ENCODE data around the gene ARL15. TPM values are rescaled to one million over a fixed set of nuclear protein-coding genes. Genes with fewer than 3 reads are reported as not detected.

Gene ARL15
- total and polyA plus RNA-seq, 2 donors (not counting 1 experiment from before 2014, with no cell fraction given), result 5.8 to 20.5 TPM

DNA sequence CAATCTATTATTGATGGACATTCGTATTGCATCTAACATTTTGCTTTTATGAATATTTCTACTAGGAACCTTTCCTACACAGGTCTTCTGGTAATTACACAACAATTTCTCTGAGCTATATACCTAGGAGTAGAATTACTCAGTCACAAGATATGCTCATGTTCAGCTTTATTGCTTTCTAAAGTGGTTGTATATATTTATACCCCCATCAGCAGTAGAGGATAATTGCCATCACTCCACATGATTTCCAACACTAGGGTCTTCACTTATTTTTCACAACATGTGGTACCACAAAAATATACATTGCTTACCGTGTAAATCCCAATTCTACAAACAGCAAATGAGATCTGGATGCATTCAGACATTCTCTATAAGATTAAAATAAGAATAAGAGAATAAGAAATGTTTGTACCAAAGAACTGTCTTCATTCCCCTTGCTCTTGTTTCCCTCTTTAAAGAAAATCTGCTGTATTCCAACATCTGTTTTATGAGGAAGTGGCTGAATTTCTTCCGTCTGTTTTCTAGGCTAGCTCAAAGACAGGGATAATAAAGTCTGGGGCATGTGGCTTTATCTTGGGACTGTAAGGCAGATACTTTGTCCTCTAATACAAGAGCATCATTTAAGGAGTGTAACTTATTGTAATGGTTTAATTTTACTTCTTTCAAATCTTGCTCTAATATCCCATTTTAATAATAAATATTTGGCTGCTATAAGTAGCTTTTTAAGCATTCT lies 28.2 kb downstream of the ARL15 start:
- Histone ChIP-seq H3K4me1 (ENCODE audit: control insufficient read depth in 2 of 2, insufficient read depth in 2 of 2, low read length in 2 of 2) (no peaks in the 10 kb centered on the region), H3K36me3 (replicated peaks in 1 of 2; ENCODE audit: control extremely low read depth in 1 of 2, control insufficient read depth in 1 of 2, extremely low read depth in 1 of 2, insufficient read depth in 2 of 2, low read length in 1 of 2) (peaks cover 5 to 8% of the 10 kb centered on the region in 2 experiments), H4K20me1 (ENCODE audit: control insufficient read depth, insufficient read depth, low read length, poor library complexity, severe bottlenecking) (peaks cover 2% of the 10 kb centered on the region), H3K9me3 (ENCODE audit: control extremely low read depth in 1 of 3, control insufficient read depth in 2 of 3, insufficient read depth in 1 of 3, low read length in 2 of 3) (peaks cover 0 to 9% (median 6%) of the 10 kb centered on the region in 3 donors), H3K27me3 (replicated peaks in 1 of 4; ENCODE audit: control extremely low read depth in 1 of 4, control insufficient read depth in 3 of 4, insufficient read depth in 4 of 4, low read length in 3 of 4) (no peaks in the 10 kb centered on the region), H3K9ac (ENCODE audit: low read length) (no peak overlapping the region), H3K4me3 (ENCODE audit: control extremely low read depth in 1 of 5, extremely low read depth in 1 of 5, insufficient read depth in 1 of 5, low read depth in 2 of 5, low read length in 4 of 5) (no peak overlapping the region), H3K27ac (ENCODE audit: low read length in 2 of 2) (no peak overlapping the region), H3K79me2 (ENCODE audit: control insufficient read depth, insufficient read depth, low read length) (peaks cover 18% of the 10 kb centered on the region), H3K4me2 (replicated peaks; ENCODE audit: low read depth, low read length, poor library complexity, severe bottlenecking) (no peak overlapping the region), H2AFZ (ENCODE audit: insufficient read depth, low read depth, low read length, poor library complexity, severe bottlenecking) (no peak overlapping the region)
- WGBS (ENCODE audit: insufficient coverage), result no CpG with 5 or more reads among the region's 3 CpGs
- Mint-ChIP-seq H3K27me3 (no peaks in the 10 kb centered on the region), H3K4me1 (peaks cover 1% of the 10 kb centered on the region), H3K4me3 (no peak overlapping the region), H3K9me3 (ENCODE audit: insufficient read depth) (no peaks in the 10 kb centered on the region), H3K27ac (no peak overlapping the region)
- TF ChIP-seq, protein P1, sequence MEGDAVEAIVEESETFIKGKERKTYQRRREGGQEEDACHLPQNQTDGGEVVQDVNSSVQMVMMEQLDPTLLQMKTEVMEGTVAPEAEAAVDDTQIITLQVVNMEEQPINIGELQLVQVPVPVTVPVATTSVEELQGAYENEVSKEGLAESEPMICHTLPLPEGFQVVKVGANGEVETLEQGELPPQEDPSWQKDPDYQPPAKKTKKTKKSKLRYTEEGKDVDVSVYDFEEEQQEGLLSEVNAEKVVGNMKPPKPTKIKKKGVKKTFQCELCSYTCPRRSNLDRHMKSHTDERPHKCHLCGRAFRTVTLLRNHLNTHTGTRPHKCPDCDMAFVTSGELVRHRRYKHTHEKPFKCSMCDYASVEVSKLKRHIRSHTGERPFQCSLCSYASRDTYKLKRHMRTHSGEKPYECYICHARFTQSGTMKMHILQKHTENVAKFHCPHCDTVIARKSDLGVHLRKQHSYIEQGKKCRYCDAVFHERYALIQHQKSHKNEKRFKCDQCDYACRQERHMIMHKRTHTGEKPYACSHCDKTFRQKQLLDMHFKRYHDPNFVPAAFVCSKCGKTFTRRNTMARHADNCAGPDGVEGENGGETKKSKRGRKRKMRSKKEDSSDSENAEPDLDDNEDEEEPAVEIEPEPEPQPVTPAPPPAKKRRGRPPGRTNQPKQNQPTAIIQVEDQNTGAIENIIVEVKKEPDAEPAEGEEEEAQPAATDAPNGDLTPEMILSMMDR (IDR thresholded peaks at IDR 0.05), result no peak
- no peak for TF ChIP-seq EZH2 (IDR thresholded peaks at IDR 0.05; ENCODE audit: borderline replicate concordance, insufficient read depth, low read depth, low read length, poor library complexity, severe bottlenecking)
- DNase-seq, result no peak
- ChIA-PET POLR2A (no interaction called here), CTCF (no interaction called here)
- intact Hi-C loops (cut with micrococcal nuclease), result no loop called here
- ATAC-seq (ENCODE audit: low read depth), result no peak

DNA sequence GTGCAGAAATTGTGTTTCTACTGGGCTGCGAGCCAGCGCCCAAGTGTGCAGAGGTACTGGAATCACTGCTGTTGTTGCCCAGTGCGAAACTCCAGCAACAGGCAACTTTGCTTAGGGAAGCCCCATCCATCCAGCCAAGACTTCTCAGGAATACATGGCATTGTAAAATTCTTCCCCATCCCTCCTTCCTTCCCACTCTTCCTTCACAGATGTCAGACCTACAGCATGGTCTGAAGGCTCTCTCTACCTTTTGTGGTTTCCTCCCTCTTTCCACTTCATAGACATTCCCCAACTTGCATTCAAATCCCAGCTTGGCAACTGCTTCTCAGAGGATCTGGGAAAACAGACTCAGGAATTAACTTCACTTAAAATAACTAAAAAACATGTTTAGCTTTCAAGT lies 30.4 kb downstream of the ARL15 start:
- Histone ChIP-seq H3K9ac (ENCODE audit: low read length) (no peak overlapping the region), H3K79me2 (ENCODE audit: control insufficient read depth, insufficient read depth, low read length) (peaks cover 26% of the 10 kb centered on the region), H3K27me3 (replicated peaks in 1 of 4; ENCODE audit: control extremely low read depth in 1 of 4, control insufficient read depth in 3 of 4, insufficient read depth in 4 of 4, low read length in 3 of 4) (no peaks in the 10 kb centered on the region), H3K9me3 (ENCODE audit: control extremely low read depth in 1 of 3, control insufficient read depth in 2 of 3, insufficient read depth in 1 of 3, low read length in 2 of 3) (peaks cover 0 to 4% (median 4%) of the 10 kb centered on the region in 3 donors), H3K4me1 (ENCODE audit: control insufficient read depth in 2 of 2, insufficient read depth in 2 of 2, low read length in 2 of 2) (no peaks in the 10 kb centered on the region), H3K4me2 (replicated peaks; ENCODE audit: low read depth, low read length, poor library complexity, severe bottlenecking) (no peak overlapping the region), H3K36me3 (replicated peaks in 1 of 2; ENCODE audit: control extremely low read depth in 1 of 2, control insufficient read depth in 1 of 2, extremely low read depth in 1 of 2, insufficient read depth in 2 of 2, low read length in 1 of 2) (peaks cover 5 to 8% of the 10 kb centered on the region in 2 experiments), H3K27ac (ENCODE audit: low read length in 2 of 2) (no peak overlapping the region), H3K4me3 (ENCODE audit: control extremely low read depth in 1 of 5, extremely low read depth in 1 of 5, insufficient read depth in 1 of 5, low read depth in 2 of 5, low read length in 4 of 5) (no peak overlapping the region), H2AFZ (ENCODE audit: insufficient read depth, low read depth, low read length, poor library complexity, severe bottlenecking) (no peak overlapping the region), H4K20me1 (ENCODE audit: control insufficient read depth, insufficient read depth, low read length, poor library complexity, severe bottlenecking) (no peaks in the 10 kb centered on the region)
- TF ChIP-seq, protein P1 (IDR thresholded peaks at IDR 0.05), result no peak
- TF ChIP-seq EZH2 (IDR thresholded peaks at IDR 0.05; ENCODE audit: borderline replicate concordance, insufficient read depth, low read depth, low read length, poor library complexity, severe bottlenecking), result no peak
- no peaks in the 10 kb centered on the region for H3K9me3 Mint-ChIP-seq (ENCODE audit: insufficient read depth)
- WGBS (ENCODE audit: insufficient coverage), result 93% methylated on average over 3 of the region's 3 CpGs
- DNase-seq, result no peak
- ChIA-PET CTCF (no interaction called here), POLR2A (no interaction called here)
- no peak overlapping the region for H3K4me3 Mint-ChIP-seq
- intact Hi-C loops (cut with micrococcal nuclease), result no loop called here
- no peak overlapping the region for H3K27ac Mint-ChIP-seq
- no peaks in the 10 kb centered on the region for H3K4me1 Mint-ChIP-seq
- no peak for ATAC-seq (ENCODE audit: low read depth)
- H3K27me3 Mint-ChIP-seq, result no peaks in the 10 kb centered on the region

Data from B cell (primary cell).